ENCODE measurements around the gene HOXC13. TPM values are rescaled to one million over a fixed set of nuclear protein-coding genes. Genes with fewer than 3 reads are reported as not detected.
A peak's percentile ranks its signal among the peaks of the same experiment; 100 is the strongest.

The HOXC13 gene
- total and polyA plus RNA-seq, 4 donors, result 0.32 TPM; not detected in 3

DNA sequence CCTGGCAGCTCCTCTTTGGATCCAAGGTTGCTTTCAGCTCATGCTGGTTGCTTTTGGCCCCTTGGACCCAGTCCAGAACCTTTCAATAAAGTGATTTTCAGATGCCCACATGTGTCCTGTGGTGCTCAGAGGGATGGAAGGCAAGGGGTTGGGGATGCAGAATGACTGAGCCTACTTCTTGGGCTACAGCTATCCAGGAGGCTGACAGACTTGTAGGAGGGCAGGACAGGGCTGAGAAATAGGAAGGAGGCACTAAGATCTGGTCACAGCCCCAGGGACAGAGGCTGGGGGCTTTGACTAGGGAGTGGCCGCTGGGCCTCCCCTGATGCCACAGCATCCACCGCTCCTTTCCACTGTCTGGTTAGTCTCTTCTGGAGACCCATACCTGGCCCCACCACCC lies 33.1 kb downstream of the HOXC13 start:
- Histone ChIP-seq H3K27ac (ENCODE audit: low read depth in 1 of 2, low read length in 2 of 2) (no peak overlapping the region), H3K36me3 (ENCODE audit: control insufficient read depth in 1 of 2, insufficient read depth in 2 of 2, low read length in 1 of 2) (no peaks in the 10 kb centered on the region), H3K4me3 (ENCODE audit: low read length in 2 of 2) (no peak overlapping the region), H3K27me3 (ENCODE audit: control insufficient read depth in 1 of 2, insufficient read depth in 2 of 2, low read length in 1 of 2) (no peaks in the 10 kb centered on the region), H3K9me3 (ENCODE audit: control insufficient read depth, low read length) (no peaks in the 10 kb centered on the region), H3K4me1 (ENCODE audit: control insufficient read depth in 1 of 2, insufficient read depth in 2 of 2, low read length in 2 of 2) (no peaks in the 10 kb centered on the region)
- 19 to 49% methylated on average over 2 of the region's 2 CpGs for WGBS, 2 donors
- DNase-seq (no peak), ATAC-seq (ENCODE audit: low FRiP score) (no peak)
- intact Hi-C loops (cut with DNase I), result no loop called here

DNA sequence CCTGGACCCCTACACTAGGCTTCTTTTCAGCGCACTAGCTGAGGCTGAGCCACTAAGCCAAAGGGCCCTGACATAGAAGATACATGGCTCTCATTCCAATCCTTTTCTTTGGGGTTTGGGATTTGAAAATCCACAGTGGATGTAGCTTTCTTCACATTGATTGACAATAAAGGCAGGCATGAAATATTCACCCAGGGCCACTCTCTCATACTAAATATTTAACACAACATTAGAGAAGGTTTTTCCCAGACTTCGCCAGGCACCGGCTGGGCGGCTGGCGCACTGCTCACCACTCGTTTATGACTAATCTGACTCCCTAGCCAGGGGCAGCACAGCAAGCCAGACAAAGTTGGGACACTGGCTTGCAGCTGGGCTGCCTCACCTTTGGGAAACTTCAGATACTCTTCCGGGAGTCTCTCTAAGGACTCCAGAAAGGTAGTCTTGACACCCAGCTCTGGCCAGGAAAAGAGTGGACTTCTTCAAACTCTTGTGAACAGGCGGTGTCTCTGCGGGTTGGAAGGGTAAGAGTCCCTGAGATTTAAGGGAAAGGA lies 33.6 kb downstream of the HOXC13 start:
- H3K4me1 ChIP-seq (ENCODE audit: control insufficient read depth in 1 of 2, insufficient read depth in 2 of 2, low read length in 2 of 2), result no peaks in the 10 kb centered on the region
- H3K4me3 ChIP-seq (ENCODE audit: low read length in 2 of 2), result no peak overlapping the region
- DNase-seq (no peak), ATAC-seq (ENCODE audit: low FRiP score) (no peak)
- H3K27me3 ChIP-seq (ENCODE audit: control insufficient read depth in 1 of 2, insufficient read depth in 2 of 2, low read length in 1 of 2), result no peaks in the 10 kb centered on the region
- H3K36me3 ChIP-seq (ENCODE audit: control insufficient read depth in 1 of 2, insufficient read depth in 2 of 2, low read length in 1 of 2), result no peaks in the 10 kb centered on the region
- WGBS, 2 donors, result 27 to 33% methylated on average over 9 of the region's 9 CpGs
- intact Hi-C loops (cut with DNase I), result no loop called here
- no peak overlapping the region for H3K27ac ChIP-seq (ENCODE audit: low read depth in 1 of 2, low read length in 2 of 2)
- H3K9me3 ChIP-seq (ENCODE audit: control insufficient read depth, low read length), result no peaks in the 10 kb centered on the region

DNA sequence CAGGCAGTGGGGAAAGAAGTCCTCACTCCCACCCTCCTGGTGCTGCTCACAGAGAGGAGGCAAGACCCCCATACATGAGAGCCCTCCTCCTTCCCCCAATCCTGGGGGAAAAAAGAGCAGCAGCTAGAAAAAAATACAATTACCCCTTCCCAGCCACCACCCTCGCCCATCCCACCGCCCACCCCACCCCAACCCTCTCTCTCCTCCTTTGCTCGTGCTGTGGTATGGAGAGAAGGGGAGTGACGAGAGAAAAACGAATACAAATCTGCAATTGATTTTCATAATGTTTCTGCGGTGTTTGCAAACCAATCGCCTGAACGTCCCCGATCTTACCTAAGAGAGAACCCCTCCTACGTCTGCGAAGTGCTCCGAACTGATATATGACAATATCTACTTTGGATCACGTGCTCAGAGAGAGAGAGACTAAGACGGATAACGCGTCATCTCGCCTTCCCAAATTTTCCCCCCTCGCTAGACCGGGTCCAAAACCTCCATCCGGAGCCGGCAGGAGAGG lies 34.1 kb downstream of the HOXC13 start, which contains the start of gene HOXC11:
TSS of gene HOXC11 (plus strand) at position 405 of the 514 bp plus-strand sequence. CDS start 116 bp downstream, outside the sequence.
- no peak within 1 kb of the TSS for H3K27ac ChIP-seq (ENCODE audit: low read depth in 1 of 2, low read length in 2 of 2)
- H3K4me3 ChIP-seq (ENCODE audit: low read length in 2 of 2), result no peak within 1 kb of the TSS
- WGBS, 2 donors, result 11% methylated on average over 20 to 21 of the region's 21 CpGs
- H3K36me3 ChIP-seq (ENCODE audit: control insufficient read depth in 1 of 2, insufficient read depth in 2 of 2, low read length in 1 of 2), result no peaks in the 10 kb centered on the region
- no peaks in the 10 kb centered on the region for H3K27me3 ChIP-seq (ENCODE audit: control insufficient read depth in 1 of 2, insufficient read depth in 2 of 2, low read length in 1 of 2)
- no peaks in the 10 kb centered on the region for H3K4me1 ChIP-seq (ENCODE audit: control insufficient read depth in 1 of 2, insufficient read depth in 2 of 2, low read length in 2 of 2)
- intact Hi-C loops (cut with DNase I), result no loop called here
- no peaks in the 10 kb centered on the region for H3K9me3 ChIP-seq (ENCODE audit: control insufficient read depth, low read length)
- ATAC-seq (ENCODE audit: low FRiP score) (peak; percentile 6), DNase-seq (no peak)

DNA sequence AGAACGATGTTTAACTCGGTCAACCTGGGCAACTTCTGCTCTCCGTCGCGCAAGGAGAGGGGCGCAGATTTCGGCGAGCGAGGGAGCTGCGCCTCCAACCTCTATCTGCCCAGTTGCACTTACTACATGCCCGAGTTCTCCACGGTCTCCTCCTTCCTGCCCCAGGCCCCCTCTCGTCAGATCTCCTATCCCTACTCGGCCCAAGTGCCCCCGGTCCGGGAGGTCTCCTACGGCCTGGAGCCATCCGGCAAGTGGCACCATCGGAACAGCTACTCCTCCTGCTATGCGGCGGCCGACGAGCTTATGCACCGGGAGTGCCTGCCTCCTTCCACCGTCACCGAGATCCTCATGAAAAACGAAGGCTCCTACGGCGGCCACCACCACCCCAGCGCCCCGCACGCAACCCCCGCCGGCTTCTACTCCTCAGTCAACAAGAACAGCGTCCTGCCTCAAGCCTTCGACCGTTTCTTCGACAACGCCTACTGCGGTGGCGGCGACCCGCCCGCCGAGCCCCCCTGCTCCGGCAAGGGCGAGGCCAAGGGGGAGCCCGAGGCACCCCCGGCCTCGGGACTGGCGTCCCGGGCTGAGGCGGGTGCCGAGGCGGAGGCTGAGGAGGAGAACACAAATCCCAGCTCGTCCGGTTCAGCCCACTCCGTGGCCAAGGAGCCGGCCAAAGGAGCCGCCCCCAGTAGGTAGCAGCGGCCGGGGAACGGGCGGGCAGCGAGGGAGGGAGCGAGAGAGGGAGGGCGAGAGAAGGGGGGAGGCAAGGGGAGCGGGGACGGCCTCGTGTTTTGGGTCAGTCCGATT lies 34.8 kb downstream of the HOXC13 start:
- peak; percentile 79 for ATAC-seq (ENCODE audit: low FRiP score)
- no peaks in the 10 kb centered on the region for H3K4me1 ChIP-seq (ENCODE audit: control insufficient read depth in 1 of 2, insufficient read depth in 2 of 2, low read length in 2 of 2)
- no peak overlapping the region for H3K4me3 ChIP-seq (ENCODE audit: low read length in 2 of 2)
- intact Hi-C loops (cut with DNase I), result no loop called here
- no peaks in the 10 kb centered on the region for H3K27me3 ChIP-seq (ENCODE audit: control insufficient read depth in 1 of 2, insufficient read depth in 2 of 2, low read length in 1 of 2)
- no peak overlapping the region for H3K27ac ChIP-seq (ENCODE audit: low read depth in 1 of 2, low read length in 2 of 2)
- 2 to 3% methylated on average over 68 to 71 of the region's 71 CpGs for WGBS, 2 donors
- peak in 1 of 2 donors; percentile 90 for DNase-seq
- no peaks in the 10 kb centered on the region for H3K9me3 ChIP-seq (ENCODE audit: control insufficient read depth, low read length)
- no peaks in the 10 kb centered on the region for H3K36me3 ChIP-seq (ENCODE audit: control insufficient read depth in 1 of 2, insufficient read depth in 2 of 2, low read length in 1 of 2)

DNA sequence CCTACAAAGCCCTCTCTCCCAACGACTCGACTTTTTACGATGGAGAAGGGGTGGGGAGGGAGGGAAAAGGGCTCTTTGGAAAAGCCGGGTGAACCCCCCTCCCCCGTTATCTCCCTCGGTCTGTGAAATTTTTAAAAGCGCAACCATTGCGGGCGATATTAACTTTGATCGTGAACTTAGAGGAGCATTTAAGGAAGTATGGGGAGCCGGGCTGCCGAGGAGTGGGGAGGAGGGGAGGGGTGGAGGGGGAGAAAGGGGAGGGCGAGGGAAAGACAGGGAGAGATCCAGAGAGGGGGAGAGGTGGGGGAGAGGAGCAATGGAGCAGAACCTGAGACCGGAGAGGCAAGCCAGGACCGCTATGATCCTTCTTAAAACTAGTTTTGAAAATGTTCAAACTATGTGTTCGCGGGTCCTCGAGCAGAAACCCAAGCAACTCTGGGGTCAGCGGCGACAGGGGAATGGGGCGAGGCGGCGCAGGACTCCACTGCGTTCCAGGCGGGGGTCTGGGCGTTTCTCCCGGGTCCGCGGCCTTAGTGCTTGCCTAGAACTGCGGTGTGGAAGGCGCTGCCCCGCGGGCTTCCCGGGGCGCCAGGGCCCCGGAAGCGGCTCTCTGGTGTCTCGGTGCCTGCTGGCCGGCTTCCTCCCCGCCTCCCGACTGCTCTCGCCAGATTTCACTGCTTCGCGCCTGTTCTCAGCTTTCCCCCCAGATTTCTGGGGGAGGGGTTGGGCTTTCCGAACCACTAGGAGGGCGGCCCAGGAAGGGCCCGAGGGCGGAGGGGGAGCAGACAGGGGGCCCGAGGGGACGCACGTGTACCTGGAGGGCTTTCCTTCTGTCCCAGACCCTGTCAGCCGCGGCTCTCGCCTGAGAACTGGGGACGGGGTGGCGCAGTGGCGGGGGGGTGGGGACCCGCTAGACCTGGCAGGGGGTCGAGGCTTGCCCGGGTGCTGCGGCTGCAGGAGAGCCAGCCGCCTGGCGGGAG lies 35.7 kb downstream of the HOXC13 start, which contains the start of gene HOTAIR:
TSS of gene HOTAIR (minus strand) at position 871 of the 980 bp plus-strand sequence.
- peak; percentile 61 for ATAC-seq (ENCODE audit: low FRiP score)
- no peaks in the 10 kb centered on the region for H3K9me3 ChIP-seq (ENCODE audit: control insufficient read depth, low read length)
- WGBS, 2 donors, result 2 to 3% methylated on average over 51 to 63 of the region's 63 CpGs
- H3K36me3 ChIP-seq (ENCODE audit: control insufficient read depth in 1 of 2, insufficient read depth in 2 of 2, low read length in 1 of 2), result no peaks in the 10 kb centered on the region
- DNase-seq, result no peak
- no peaks in the 10 kb centered on the region for H3K27me3 ChIP-seq (ENCODE audit: control insufficient read depth in 1 of 2, insufficient read depth in 2 of 2, low read length in 1 of 2)
- H3K27ac ChIP-seq (ENCODE audit: low read depth in 1 of 2, low read length in 2 of 2), result no peak within 1 kb of the TSS
- intact Hi-C loops (cut with DNase I), result no loop called here
- no peak within 1 kb of the TSS for H3K4me3 ChIP-seq (ENCODE audit: low read length in 2 of 2)
- H3K4me1 ChIP-seq (ENCODE audit: control insufficient read depth in 1 of 2, insufficient read depth in 2 of 2, low read length in 2 of 2), result no peaks in the 10 kb centered on the region

DNA sequence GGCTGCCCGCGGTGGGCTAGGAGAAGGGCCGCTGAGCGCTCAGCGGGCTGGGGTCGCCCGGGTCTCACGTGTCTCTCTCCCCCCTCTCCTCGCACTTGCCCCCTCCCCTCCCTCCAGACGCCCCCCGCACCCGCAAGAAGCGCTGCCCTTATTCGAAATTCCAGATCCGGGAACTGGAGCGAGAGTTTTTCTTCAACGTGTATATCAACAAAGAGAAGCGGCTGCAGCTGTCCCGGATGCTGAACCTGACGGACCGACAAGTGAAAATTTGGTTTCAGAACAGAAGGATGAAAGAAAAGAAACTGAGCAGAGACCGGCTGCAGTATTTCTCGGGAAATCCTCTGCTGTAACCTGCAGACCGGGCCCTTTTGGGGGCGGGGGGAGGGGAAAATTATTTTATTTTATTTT lies 36.4 kb downstream of the HOXC13 start:
- intact Hi-C loops (cut with DNase I), result no loop called here
- DNase-seq, result no peak
- Histone ChIP-seq H3K27me3 (ENCODE audit: control insufficient read depth in 1 of 2, insufficient read depth in 2 of 2, low read length in 1 of 2) (peaks cover 0 to 3% of the 10 kb centered on the region in 2 donors), H3K4me3 (ENCODE audit: low read length in 2 of 2) (no peak overlapping the region), H3K4me1 (ENCODE audit: control insufficient read depth in 1 of 2, insufficient read depth in 2 of 2, low read length in 2 of 2) (no peaks in the 10 kb centered on the region), H3K27ac (ENCODE audit: low read depth in 1 of 2, low read length in 2 of 2) (no peak overlapping the region), H3K36me3 (ENCODE audit: control insufficient read depth in 1 of 2, insufficient read depth in 2 of 2, low read length in 1 of 2) (no peaks in the 10 kb centered on the region), H3K9me3 (ENCODE audit: control insufficient read depth, low read length) (no peaks in the 10 kb centered on the region)
- ATAC-seq (ENCODE audit: low FRiP score), result no peak
- 6 to 7% methylated on average over 16 to 25 of the region's 25 CpGs for WGBS, 2 donors

DNA sequence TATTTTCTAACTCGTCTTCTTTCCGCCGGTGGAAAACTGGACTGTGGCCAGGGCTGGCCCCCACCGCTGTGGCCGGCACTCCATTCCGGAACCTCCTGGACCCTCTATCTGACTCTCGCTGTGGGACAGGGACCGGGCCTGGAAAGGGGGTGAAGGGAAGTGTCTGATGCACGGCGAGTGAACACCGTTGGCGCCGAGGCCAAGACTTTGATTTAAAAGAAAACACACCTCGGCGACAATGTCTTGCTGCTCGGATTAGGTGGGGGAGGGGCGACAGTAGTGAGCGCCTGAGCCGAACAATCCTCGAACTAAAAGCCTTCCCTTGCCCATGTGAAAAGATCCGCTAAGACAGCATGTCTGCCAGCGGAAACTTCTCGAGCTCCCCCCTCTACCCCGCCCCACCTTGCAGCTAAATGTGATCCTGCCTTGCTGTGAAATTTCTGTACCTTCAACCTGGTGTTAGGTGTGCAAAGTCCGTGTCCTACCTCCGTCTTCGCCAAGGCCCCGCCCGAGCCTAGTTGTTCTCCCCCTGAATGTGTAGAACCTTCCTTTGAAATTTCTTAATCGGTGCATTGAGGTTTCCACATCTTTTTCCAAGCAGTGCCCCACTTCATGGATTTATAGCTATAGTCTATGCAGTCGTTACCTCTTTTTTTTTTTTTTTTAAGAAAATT lies 37.0 kb downstream of the HOXC13 start:
- H3K9me3 ChIP-seq (ENCODE audit: control insufficient read depth, low read length), result no peaks in the 10 kb centered on the region
- no peak overlapping the region for H3K4me3 ChIP-seq (ENCODE audit: low read length in 2 of 2)
- DNase-seq (no peak), ATAC-seq (ENCODE audit: low FRiP score) (no peak)
- H3K27ac ChIP-seq (ENCODE audit: low read depth in 1 of 2, low read length in 2 of 2), result no peak overlapping the region
- peaks cover 0 to 3% of the 10 kb centered on the region in 2 donors for H3K27me3 ChIP-seq (ENCODE audit: control insufficient read depth in 1 of 2, insufficient read depth in 2 of 2, low read length in 1 of 2)
- no peaks in the 10 kb centered on the region for H3K36me3 ChIP-seq (ENCODE audit: control insufficient read depth in 1 of 2, insufficient read depth in 2 of 2, low read length in 1 of 2)
- intact Hi-C loops (cut with DNase I), result no loop called here
- 10 to 12% methylated on average over 31 of the region's 31 CpGs for WGBS, 2 donors
- H3K4me1 ChIP-seq (ENCODE audit: control insufficient read depth in 1 of 2, insufficient read depth in 2 of 2, low read length in 2 of 2), result no peaks in the 10 kb centered on the region

All from aorta (tissue), 5 donors.